Measurements from ENCODE around the gene BCAS3.

The BCAS3 gene

DNA sequence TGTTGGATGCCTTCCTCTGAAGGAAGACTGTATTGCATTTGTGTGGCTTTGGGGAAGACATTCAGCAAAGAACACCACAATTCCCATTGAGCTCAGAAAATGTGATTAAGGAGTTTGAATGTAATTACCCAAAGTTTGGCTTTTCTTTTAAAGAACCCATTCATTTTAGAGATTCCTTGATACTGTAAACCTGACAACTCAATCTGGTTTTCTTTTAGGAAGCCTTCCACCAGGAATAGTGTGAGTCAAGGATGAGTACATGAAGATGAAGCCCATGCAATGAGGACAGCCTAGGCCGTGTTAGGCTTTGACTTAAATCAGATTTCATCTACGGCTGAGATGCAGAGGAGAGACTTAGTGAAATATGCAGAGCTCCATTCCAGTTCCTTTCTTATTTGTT, 450.3 kb downstream of the BCAS3 start:
- H3K9me2 ChIP-seq (replicated peaks; ENCODE audit: control insufficient read depth, low read length), result no peaks in the 10 kb centered on the region
- no peaks in the 10 kb centered on the region for H4K20me1 ChIP-seq (ENCODE audit: control insufficient read depth, insufficient read depth, low read depth, low read length)
- TF ChIP-seq CTCF (IDR thresholded peaks at IDR 0.05; ENCODE audit: low read depth, low read length, poor library complexity, severe bottlenecking), result no peak
- no peak for TF ChIP-seq EZH2phosphoT487 (IDR thresholded peaks at IDR 0.05; ENCODE audit: borderline replicate concordance, low read length)
- H3K27ac ChIP-seq (ENCODE audit: low read depth, low read length), result no peak overlapping the region
- H3K4me2 ChIP-seq (ENCODE audit: low read length), result no peak overlapping the region
- no peaks in the 10 kb centered on the region for H3K36me3 ChIP-seq (ENCODE audit: control insufficient read depth, low read length)
- no peaks in the 10 kb centered on the region for H3K4me1 ChIP-seq (ENCODE audit: control insufficient read depth, low read length)
- no peaks in the 10 kb centered on the region for H3K9me3 ChIP-seq (ENCODE audit: control insufficient read depth, insufficient read depth, low read length)
- H3K79me2 ChIP-seq (ENCODE audit: control insufficient read depth, low read length), result no peaks in the 10 kb centered on the region
- no peaks in the 10 kb centered on the region for H3F3A ChIP-seq (ENCODE audit: control insufficient read depth, insufficient read depth)
- H3K27me3 ChIP-seq (ENCODE audit: control insufficient read depth, low read length), result peaks cover 3% of the 10 kb centered on the region; the same call in 1 of the 2 replicates
- H3K4me3 ChIP-seq (ENCODE audit: low read length), result no peak overlapping the region

- TF ChIP-seq EZH2phosphoT487 (IDR thresholded peaks at IDR 0.05; ENCODE audit: borderline replicate concordance, low read length) (no peak), CTCF (IDR thresholded peaks at IDR 0.05; ENCODE audit: low read depth, low read length, poor library complexity, severe bottlenecking) (no peak)
These were observed 451.0 kb downstream of the BCAS3 start for GRCh38 chr17:61128661-61129115.

GRCh38 chr17:61129267-61130254, 451.9 kb downstream of the BCAS3 start:
- Histone ChIP-seq H3F3A (ENCODE audit: control insufficient read depth, insufficient read depth) (no peaks in the 10 kb centered on the region), H3K4me3 (ENCODE audit: low read length) (no peak overlapping the region), H3K79me2 (ENCODE audit: control insufficient read depth, low read length) (no peaks in the 10 kb centered on the region), H3K9me2 (replicated peaks; ENCODE audit: control insufficient read depth, low read length) (no peaks in the 10 kb centered on the region), H3K4me2 (ENCODE audit: low read length) (no peak overlapping the region), H3K4me1 (ENCODE audit: control insufficient read depth, low read length) (no peaks in the 10 kb centered on the region), H3K27ac (ENCODE audit: low read depth, low read length) (no peak overlapping the region), H3K9me3 (ENCODE audit: control insufficient read depth, insufficient read depth, low read length) (no peaks in the 10 kb centered on the region), H4K20me1 (ENCODE audit: control insufficient read depth, insufficient read depth, low read depth, low read length) (no peaks in the 10 kb centered on the region), H3K27me3 (ENCODE audit: control insufficient read depth, low read length) (peaks cover 1% of the 10 kb centered on the region; the same call in 1 of the 2 replicates), H3K36me3 (ENCODE audit: control insufficient read depth, low read length) (no peaks in the 10 kb centered on the region)
- TF ChIP-seq CTCF (IDR thresholded peaks at IDR 0.05; ENCODE audit: low read depth, low read length, poor library complexity, severe bottlenecking), result no peak
- TF ChIP-seq EZH2phosphoT487 (IDR thresholded peaks at IDR 0.05; ENCODE audit: borderline replicate concordance, low read length), result no peak

More at GRCh38 chr17:61128661-61129115, 451.0 kb downstream of the BCAS3 start:
- H4K20me1 ChIP-seq (ENCODE audit: control insufficient read depth, insufficient read depth, low read depth, low read length), result no peaks in the 10 kb centered on the region
- no peaks in the 10 kb centered on the region for H3K9me2 ChIP-seq (replicated peaks; ENCODE audit: control insufficient read depth, low read length)
- H3K36me3 ChIP-seq (ENCODE audit: control insufficient read depth, low read length), result no peaks in the 10 kb centered on the region
- no peak overlapping the region for H3K27ac ChIP-seq (ENCODE audit: low read depth, low read length)
- no peaks in the 10 kb centered on the region for H3K79me2 ChIP-seq (ENCODE audit: control insufficient read depth, low read length)
- no peak overlapping the region for H3K4me2 ChIP-seq (ENCODE audit: low read length)
- no peaks in the 10 kb centered on the region for H3K4me1 ChIP-seq (ENCODE audit: control insufficient read depth, low read length)
- no peaks in the 10 kb centered on the region for H3F3A ChIP-seq (ENCODE audit: control insufficient read depth, insufficient read depth)
- H3K9me3 ChIP-seq (ENCODE audit: control insufficient read depth, insufficient read depth, low read length), result no peaks in the 10 kb centered on the region
- H3K4me3 ChIP-seq (ENCODE audit: low read length), result no peak overlapping the region
- peaks cover 3% of the 10 kb centered on the region; the same call in 1 of the 2 replicates for H3K27me3 ChIP-seq (ENCODE audit: control insufficient read depth, low read length)

All from DOHH2 (cell line).